ENCODE data around the gene KLHL22.

KLHL22 gene

DNA sequence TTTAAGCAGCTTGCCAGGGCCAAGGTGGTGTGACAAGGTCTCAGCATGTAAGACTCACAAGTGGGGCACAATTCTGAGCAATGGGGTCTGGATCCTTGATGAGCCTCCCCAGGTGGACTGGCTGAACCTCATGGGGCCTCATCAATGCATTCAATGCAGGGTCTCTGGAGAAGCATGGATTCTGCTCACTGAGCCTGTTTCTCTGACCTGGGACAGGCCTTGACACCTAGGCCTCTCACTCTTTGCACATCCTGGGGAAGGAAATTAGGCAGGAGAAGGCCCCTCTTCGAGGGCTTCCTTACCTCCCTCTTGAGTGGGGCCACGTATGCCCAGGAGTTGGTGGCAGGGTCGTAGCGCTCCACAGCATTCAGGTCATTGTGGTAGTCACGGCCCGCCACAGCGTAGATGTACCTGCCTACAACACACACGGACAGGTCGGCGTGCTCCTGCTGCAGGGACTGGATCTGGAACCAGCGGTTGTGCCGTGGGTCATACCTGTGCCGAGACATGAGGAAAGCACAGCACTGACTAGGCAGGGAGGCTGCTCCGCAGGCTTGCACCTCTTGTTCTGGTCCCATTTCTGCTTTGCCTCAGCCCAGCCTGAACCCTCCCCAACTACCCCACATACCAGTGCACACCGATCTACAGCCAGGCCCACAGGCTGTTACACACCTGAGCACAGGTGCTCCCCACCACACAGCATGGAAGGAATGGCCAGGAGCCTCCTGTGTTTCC lies 37.9 kb downstream of the KLHL22 start:
- Histone ChIP-seq H3K4me2 (ENCODE audit: low read depth, low read length, poor library complexity, severe bottlenecking) (no peak overlapping the region), H4K20me1 (ENCODE audit: insufficient read depth, low read length, poor library complexity, severe bottlenecking) (no peaks in the 10 kb centered on the region), H3K9me2 (replicated peaks; ENCODE audit: low read depth, low read length) (no peaks in the 10 kb centered on the region), H3K36me3 (ENCODE audit: insufficient read depth, low read length) (no peaks in the 10 kb centered on the region; the same call in 1 of the 2 replicates), H3K9ac (ENCODE audit: low read depth, low read length, poor library complexity, severe bottlenecking) (no peak overlapping the region), H2AFZ (ENCODE audit: low read length) (no peak overlapping the region), H3K4me1 (ENCODE audit: insufficient read depth, low read length, poor library complexity, severe bottlenecking) (peaks cover 14% of the 10 kb centered on the region), H3K4me3 (ENCODE audit: low read length, poor library complexity, severe bottlenecking) (no peak overlapping the region), H3K9me3 (ENCODE audit: insufficient read depth, low read depth, low read length) (no peaks in the 10 kb centered on the region), H3K79me2 (ENCODE audit: insufficient read depth, low read length) (no peaks in the 10 kb centered on the region), H3K27me3 (ENCODE audit: insufficient read depth, low read length, poor library complexity, severe bottlenecking) (no peaks in the 10 kb centered on the region), H3F3A (ENCODE audit: low read depth) (no peaks in the 10 kb centered on the region)
- TF ChIP-seq, protein P1, sequence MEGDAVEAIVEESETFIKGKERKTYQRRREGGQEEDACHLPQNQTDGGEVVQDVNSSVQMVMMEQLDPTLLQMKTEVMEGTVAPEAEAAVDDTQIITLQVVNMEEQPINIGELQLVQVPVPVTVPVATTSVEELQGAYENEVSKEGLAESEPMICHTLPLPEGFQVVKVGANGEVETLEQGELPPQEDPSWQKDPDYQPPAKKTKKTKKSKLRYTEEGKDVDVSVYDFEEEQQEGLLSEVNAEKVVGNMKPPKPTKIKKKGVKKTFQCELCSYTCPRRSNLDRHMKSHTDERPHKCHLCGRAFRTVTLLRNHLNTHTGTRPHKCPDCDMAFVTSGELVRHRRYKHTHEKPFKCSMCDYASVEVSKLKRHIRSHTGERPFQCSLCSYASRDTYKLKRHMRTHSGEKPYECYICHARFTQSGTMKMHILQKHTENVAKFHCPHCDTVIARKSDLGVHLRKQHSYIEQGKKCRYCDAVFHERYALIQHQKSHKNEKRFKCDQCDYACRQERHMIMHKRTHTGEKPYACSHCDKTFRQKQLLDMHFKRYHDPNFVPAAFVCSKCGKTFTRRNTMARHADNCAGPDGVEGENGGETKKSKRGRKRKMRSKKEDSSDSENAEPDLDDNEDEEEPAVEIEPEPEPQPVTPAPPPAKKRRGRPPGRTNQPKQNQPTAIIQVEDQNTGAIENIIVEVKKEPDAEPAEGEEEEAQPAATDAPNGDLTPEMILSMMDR (conservative IDR thresholded peaks at IDR 0.05; ENCODE audit: low read length), result no peak
- TF ChIP-seq EZH2phosphoT487 (IDR thresholded peaks at IDR 0.05; ENCODE audit: borderline replicate concordance), result no peak

DNA sequence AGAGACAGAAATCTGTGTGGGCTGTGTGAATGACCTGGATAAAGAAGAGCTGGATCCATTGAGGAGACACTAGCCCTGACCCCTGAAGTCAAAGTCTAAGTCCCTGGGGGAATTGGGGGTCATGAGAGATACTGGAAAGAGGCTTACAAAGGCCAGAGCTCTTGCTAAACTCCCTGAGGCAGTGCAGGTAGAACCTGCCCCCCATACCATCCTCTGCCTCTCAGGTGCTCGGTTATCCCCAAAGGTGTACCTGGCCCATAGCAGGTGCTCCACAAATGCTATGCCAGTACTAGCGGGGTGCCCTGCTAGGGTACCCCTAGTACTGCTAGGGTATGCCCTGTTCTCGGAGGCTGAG lies 38.9 kb downstream of the KLHL22 start:
- Histone ChIP-seq H3K4me2 (ENCODE audit: low read depth, low read length, poor library complexity, severe bottlenecking) (peak overlapping the region; percentile 14), H3K9me2 (replicated peaks; ENCODE audit: low read depth, low read length) (no peaks in the 10 kb centered on the region), H3K9ac (ENCODE audit: low read depth, low read length, poor library complexity, severe bottlenecking) (peak overlapping the region; percentile 55), H3K9me3 (ENCODE audit: insufficient read depth, low read depth, low read length) (no peaks in the 10 kb centered on the region), H3K4me3 (ENCODE audit: low read length, poor library complexity, severe bottlenecking) (no peak overlapping the region), H3F3A (ENCODE audit: low read depth) (no peaks in the 10 kb centered on the region), H4K20me1 (ENCODE audit: insufficient read depth, low read length, poor library complexity, severe bottlenecking) (no peaks in the 10 kb centered on the region), H2AFZ (ENCODE audit: low read length) (peak overlapping the region; percentile 93), H3K79me2 (ENCODE audit: insufficient read depth, low read length) (no peaks in the 10 kb centered on the region), H3K4me1 (ENCODE audit: insufficient read depth, low read length, poor library complexity, severe bottlenecking) (peaks cover 10% of the 10 kb centered on the region), H3K36me3 (ENCODE audit: insufficient read depth, low read length) (no peaks in the 10 kb centered on the region; the same call in 1 of the 2 replicates), H3K27me3 (ENCODE audit: insufficient read depth, low read length, poor library complexity, severe bottlenecking) (no peaks in the 10 kb centered on the region)
- no peak for TF ChIP-seq EZH2phosphoT487 (IDR thresholded peaks at IDR 0.05; ENCODE audit: borderline replicate concordance)
- TF ChIP-seq, protein P1 (conservative IDR thresholded peaks at IDR 0.05; ENCODE audit: low read length), result no peak

GRCh38 chr22:20456064-20456721 lies 39.4 kb downstream of the KLHL22 start:
- H3K36me3 ChIP-seq (ENCODE audit: insufficient read depth, low read length), result no peaks in the 10 kb centered on the region; the same call in 1 of the 2 replicates
- no peaks in the 10 kb centered on the region for H3K9me3 ChIP-seq (ENCODE audit: insufficient read depth, low read depth, low read length)
- peak overlapping the region; percentile 32 for H3K4me3 ChIP-seq (ENCODE audit: low read length, poor library complexity, severe bottlenecking)
- H2AFZ ChIP-seq (ENCODE audit: low read length), result peak overlapping the region; percentile 93
- TF ChIP-seq, protein P1 (conservative IDR thresholded peaks at IDR 0.05; ENCODE audit: low read length), result peak; percentile 92
- TF ChIP-seq EZH2phosphoT487 (IDR thresholded peaks at IDR 0.05; ENCODE audit: borderline replicate concordance), result no peak
- peak overlapping the region; percentile 43 for H3K4me2 ChIP-seq (ENCODE audit: low read depth, low read length, poor library complexity, severe bottlenecking)
- no peaks in the 10 kb centered on the region for H3K27me3 ChIP-seq (ENCODE audit: insufficient read depth, low read length, poor library complexity, severe bottlenecking)
- no peaks in the 10 kb centered on the region for H3K9me2 ChIP-seq (replicated peaks; ENCODE audit: low read depth, low read length)
- H3F3A ChIP-seq (ENCODE audit: low read depth), result no peaks in the 10 kb centered on the region
- peak overlapping the region; percentile 55 for H3K9ac ChIP-seq (ENCODE audit: low read depth, low read length, poor library complexity, severe bottlenecking)
- H4K20me1 ChIP-seq (ENCODE audit: insufficient read depth, low read length, poor library complexity, severe bottlenecking), result no peaks in the 10 kb centered on the region
- H3K4me1 ChIP-seq (ENCODE audit: insufficient read depth, low read length, poor library complexity, severe bottlenecking), result peaks cover 10% of the 10 kb centered on the region
- H3K79me2 ChIP-seq (ENCODE audit: insufficient read depth, low read length), result no peaks in the 10 kb centered on the region

All from Loucy (cell line).